Stimulated activated CD4-positive, alpha-beta T cell treated with anti-CD3 and anti-CD28 coated beads, TNF-alpha, amount 100 ng/mL, for 48 hours (primary cell): Measurements from ENCODE around the gene CAAP1.
A peak's percentile ranks its signal among the peaks of the same experiment; 100 is the strongest.
"Not testable (repeated sequence)": the region's sequence is repeated elsewhere in the genome, so short reads cannot be mapped to it uniquely, and the experiment has no call there.

Experiments used
- DNase-seq, 3 donors: peaks; one replicate each; pipeline ENCODE4 v3.0.0-alpha.2; 2020; ENCODE audit warnings: low read depth in 3 of 3

The CAAP1 gene, protein sequence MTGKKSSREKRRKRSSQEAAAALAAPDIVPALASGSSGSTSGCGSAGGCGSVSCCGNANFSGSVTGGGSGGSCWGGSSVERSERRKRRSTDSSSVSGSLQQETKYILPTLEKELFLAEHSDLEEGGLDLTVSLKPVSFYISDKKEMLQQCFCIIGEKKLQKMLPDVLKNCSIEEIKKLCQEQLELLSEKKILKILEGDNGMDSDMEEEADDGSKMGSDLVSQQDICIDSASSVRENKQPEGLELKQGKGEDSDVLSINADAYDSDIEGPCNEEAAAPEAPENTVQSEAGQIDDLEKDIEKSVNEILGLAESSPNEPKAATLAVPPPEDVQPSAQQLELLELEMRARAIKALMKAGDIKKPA

DNA sequence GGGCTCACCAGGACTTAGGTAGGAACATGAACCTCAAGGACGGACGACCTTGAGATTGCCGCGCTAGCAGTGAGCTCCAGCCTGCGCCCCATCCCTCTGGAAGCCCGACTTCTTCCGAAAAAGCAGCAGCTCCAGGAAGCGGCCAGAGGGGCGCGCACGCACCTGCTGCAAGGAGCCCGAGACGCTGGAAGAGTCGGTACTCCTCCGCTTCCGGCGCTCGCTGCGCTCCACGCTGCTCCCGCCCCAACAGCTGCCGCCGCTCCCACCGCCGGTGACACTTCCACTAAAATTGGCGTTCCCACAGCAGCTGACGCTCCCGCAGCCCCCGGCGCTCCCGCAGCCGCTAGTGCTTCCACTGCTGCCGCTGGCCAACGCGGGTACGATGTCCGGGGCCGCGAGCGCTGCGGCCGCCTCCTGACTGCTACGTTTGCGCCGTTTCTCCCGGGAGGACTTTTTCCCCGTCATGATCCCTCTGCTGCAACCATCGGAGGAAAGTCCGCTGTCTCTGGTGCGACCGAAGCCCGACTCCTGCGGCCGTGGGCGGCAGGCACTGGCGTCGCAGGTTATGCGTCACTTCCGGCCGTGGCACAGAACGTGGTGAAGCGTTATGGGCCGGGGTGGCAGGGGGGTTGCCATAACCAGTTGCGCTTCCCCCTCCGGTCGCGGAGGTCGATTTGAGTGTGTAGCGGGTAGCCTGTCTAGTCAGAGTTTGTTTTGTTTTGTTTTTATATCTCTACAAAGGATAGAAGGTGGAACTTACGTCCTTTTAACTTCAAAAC, at the start of gene CAAP1:
TSS of gene CAAP1 (minus strand) at position 552 of the 779 bp plus-strand sequence. CDS start at position 465, 87 bp downstream.
- DNase-seq, result peak; percentile 87 to 92 (median 90)

DNA sequence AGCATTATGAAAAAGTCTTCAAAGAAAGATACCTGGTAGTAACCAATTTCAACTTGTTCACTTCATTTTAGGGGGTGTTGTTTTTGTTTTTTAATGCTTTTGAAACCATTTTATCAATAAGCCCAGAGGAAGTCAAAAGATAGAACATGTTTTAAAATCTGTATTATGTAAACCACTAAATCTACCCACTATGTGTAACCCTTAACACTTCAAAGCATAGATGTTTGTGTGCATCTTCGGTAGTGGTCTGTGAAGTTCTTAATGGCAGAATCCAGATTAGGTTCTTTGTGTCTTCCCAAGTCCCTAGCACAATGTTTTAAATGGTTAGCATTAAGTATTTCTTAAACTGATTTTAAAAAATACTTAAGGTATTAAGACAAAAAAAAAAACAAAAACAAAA, 48.2 kb upstream of the CAAP1 start:
- no peak for DNase-seq

DNA sequence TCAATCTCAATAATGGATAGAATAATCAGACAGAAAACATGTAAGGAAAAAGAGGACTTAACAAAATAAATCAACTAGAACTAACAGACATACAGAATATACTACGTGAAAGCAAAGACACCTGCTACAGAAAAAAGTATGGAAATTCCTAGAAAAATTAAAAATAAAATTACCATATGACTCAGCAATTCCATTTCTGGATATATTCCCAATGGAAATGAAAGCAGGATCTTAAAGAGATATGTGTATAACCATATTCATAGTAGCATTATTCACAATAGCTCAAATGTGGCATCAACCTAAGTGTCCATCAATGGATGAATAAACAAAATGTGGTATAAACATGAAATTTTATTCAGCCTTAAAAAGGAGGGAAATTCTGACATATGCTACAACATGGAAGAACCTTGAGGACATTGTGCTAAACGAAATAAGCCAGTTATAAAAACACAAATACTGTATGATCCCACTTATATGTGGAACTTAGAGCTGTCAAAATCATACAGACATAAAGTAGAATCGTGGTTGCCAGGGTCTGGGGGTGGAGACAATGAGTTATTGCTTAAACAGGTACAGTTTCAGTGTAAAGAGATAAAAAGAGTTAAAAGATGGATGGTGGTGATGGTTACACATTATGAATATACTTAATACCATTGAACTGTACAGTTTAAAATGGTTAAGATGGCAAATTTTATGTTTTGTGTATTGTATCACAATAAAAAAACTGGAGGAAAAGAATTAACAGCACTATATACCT, 47.5 kb upstream of the CAAP1 start:
- DNase-seq, result no peak

DNA sequence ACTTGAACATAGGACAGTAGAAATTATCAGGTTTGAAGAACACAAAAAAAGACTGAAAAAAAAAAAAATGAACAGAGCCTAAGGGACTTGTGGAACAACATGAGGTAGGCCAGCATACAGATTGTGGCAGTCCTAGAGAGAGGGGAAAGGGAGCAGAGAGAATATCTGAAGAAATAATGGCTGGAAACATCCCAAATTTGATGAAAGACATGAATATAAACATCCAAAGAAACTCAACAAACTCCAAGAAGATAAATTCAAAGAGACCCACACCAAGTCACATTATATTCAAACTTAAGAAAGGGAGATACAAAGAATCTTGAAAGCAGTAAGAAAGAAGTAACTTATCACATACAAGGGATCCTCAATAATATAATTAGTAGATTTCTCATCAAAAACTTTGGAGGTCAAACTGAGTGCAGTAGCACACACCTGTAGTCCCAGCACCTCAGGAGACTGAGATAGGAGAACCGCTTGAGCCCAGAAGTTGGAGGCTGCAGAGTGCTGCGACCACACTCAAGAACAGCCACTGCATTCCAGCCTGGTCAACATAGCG, 45.3 kb upstream of the CAAP1 start:
- DNase-seq, result no peak

DNA sequence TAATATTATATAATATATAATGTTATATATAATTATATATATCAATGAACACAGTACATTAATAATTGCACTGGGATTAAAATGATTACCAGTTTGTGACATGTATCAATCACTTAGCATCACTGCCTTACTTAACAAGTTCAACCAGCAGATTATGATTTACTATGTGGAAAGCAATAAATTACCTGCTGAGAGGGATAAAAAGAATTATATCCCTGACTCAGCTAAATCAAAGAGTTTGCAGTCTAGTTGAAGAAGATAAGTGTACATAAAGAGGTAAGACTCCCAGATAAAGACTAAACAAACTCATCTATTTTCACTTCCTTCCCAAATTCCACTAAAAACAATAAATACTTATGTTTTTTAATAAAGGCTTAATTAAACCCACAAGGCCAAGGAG, 43.2 kb upstream of the CAAP1 start:
- DNase-seq, result no peak

DNA sequence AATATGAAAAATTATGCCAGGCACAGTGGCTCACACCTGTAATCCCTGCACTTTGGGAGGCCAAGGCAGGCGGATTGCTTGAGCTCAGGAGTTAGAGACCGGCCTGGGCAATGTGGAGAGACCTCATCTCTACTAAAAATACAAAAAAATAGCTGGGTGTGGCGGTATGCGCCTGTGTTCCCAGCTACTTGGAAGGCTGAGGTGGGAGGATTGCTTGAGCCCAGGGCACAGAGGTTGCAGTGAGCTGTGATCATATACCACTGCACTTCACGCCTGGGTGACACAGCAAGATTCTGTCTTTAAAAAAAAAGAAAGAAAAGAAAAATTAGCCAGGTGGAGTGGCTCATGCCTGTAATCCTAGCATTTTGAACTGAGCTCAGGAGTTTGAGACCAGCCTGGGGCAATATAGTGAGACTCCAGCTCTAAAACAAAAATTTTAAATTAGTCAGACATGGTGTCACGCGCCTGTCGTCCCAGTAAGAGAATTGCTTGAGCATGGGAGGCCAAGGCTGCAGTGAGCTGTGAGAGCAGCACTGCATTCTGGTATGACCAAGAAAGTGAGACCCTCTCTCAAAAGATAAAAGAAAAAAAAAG, 36.4 kb upstream of the CAAP1 start:
- DNase-seq, result no peak

DNA sequence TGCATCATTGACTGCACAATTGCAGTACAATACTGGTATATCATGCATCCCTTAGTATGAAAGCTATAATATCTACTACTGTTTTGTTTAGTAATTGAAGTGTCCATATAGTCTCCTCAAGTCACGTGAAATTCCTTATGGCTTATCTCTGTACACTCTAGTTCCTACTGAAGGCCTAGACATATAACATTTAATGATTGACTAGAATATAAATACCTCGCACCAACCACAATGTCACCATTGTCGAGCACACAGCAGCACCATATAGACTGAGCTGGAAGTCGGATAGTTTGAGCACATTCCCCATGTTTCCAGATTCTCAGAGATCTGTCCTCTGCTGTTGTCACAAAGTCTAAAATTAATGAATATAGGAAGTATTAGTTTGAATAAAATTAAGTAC, 33.0 kb upstream of the CAAP1 start:
- DNase-seq, result no peak

DNA sequence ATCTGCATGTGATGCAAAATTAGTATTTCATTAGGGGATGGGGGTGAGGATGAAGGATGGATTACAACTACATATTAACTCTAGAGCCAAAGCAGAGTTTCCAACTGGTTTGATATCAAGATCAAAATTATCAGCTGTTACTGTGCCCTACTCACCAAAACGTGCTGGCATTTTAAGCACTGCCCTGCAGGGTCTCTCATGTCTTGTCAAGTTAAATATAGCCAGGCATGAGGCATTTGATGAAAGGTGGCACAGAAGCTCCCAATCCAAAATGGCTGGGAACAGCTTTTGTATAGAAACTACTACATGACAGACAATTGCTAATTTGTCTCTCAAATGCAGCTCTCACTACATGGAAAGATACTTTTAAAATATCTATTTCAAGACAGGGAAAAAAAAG, 27.1 kb upstream of the CAAP1 start:
- DNase-seq, result no peak

DNA sequence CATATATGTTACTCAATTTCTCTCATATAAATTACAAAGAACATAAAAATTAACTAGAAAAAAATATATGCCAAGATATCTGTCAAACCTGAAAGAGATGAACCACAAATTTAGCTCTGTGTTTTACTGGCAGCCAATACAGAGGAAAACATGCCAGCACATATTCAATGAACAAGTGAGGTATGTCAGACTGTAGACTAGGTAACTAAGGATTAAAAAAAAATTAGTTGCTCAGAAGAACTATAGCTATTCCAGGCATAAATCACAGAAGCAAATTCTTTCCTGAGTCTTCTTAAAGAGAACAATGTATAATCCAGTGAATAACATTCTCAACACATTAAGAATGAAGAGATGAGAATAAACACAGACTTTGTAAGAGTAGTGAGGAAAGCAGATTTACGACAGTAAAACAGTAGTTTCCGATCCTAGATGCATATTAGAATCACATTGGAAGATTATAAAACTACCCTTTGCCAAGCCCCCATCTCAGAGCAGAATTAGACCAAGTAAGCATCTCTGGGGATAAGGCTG, 20.6 kb upstream of the CAAP1 start:
- DNase-seq, result no peak

DNA sequence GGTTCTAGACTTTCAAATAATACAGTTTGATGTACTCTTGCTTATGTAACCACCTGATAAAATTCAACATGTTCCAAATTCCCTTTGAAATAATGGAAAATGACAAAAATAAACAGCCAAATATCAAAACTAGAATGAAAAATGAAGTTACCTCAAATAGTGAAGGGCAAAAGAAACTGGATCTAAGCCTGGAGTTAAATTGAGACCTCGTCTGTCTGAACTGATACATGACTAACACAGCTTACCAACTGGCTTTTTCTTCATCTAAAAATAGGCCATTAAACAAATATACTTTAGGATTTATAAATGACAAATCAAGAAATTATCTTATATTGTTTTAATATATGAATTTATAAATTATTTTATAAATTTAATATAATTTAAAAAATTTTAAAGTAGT, 12.1 kb upstream of the CAAP1 start:
- DNase-seq, result no peak

DNA sequence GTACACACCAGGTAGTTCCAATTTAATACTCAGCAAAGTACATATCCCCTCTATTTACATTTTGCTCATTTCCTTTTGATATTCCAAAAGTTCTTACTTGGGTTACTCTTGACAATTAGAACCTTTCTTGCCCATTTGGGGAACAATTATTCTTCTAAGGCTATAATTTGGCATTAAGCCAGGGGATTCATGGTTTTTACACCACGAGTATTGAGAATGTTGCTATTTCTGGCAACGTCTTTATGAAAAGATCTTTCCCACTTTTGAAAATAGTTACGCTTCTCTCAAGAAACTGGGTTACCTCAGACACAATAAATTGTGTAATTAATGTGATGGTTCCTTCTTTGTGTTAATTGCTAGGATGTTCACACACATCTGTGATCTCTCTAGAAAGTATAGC, 11.5 kb upstream of the CAAP1 start:
- no peak for DNase-seq

DNA sequence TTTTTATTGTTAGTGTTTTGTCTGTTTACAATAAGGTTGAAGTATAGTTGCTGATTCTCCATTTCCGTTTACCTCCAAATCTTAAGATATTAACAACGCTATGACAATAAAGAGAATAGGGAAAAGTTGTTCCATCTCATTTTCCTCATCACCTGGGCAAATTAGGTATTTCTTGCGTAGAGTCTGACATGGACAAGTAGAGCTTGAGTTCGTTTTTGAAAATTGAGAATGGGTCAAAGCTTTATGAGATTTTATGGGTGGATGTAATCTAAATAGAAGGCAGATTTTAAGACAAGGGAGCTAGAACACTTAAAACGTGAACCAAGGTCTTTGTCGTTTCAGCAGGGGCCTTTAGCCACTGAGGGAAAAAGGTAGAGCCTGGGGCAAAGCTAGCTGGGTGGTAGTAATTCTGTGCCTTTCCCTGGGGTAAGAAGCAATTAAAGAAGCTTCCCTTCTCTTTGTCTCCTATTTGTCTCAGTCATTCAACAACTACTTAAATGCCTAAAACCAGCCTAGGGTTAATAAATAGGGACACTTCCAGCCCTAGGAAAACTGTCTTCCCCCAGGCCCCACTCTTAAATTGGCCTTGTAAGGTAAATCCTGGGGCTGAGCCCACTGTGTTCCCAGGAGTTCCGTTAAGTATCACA, 551 bp upstream of the CAAP1 start:
- DNase-seq, result no peak

DNA sequence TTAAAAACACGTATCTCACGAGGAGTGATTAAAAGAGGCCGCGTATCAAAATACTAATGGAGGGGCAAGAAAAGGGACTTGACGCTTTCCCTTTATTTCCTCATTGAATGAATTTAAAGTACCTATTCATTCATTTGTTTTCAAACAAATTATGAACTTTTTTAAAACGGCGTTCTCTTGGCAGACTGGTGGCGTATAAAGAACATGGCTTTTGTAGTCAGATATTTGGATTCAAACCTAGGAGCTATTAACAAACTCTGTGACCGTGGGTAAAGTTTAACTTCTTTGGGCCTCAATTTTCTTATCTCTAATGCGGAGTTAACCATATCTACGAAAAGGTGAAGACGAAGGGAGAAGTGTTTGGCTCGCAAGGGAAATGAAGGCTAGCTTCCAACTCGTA, 876 bp downstream of the CAAP1 start:
- no peak for DNase-seq

DNA sequence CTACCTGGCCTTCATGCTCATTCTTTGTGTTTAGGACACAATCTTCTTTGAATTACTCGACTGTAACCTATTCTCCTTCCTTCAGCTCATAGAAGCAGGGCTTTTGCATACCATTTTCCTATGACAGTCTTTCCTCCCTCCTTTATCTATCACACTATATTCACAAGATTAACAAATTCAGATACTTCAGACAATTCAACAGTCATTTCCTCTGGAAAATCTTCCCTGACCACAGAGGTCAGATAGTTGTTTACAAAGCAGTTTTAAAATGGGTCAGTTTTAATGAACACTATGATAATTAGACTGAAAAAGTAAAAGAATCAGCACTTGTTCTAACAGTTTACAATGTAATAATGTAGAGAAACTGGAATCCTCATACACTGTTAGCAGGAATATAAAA, 4.3 kb downstream of the CAAP1 start:
- DNase-seq, result no peak

DNA sequence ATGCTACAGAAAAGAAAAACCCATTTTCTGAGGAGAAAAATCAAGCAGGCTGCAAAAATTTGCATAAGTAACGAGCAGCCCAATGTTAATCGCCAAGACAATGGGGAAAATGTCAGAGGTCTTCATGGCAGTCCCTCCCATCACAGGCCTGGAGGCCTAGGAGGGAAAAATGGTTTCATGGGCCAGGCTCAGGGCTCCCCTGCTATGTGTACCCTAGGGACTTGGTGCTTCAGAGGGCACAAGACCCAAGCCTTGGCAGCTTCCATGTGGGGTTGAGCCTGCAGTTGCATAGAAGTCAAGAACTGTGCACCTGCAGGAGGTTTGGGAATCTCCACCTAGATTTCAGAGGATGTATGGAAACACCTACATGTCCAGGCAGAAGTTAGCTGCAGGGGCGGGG, 10.4 kb downstream of the CAAP1 start:
- DNase-seq, result no peak

DNA sequence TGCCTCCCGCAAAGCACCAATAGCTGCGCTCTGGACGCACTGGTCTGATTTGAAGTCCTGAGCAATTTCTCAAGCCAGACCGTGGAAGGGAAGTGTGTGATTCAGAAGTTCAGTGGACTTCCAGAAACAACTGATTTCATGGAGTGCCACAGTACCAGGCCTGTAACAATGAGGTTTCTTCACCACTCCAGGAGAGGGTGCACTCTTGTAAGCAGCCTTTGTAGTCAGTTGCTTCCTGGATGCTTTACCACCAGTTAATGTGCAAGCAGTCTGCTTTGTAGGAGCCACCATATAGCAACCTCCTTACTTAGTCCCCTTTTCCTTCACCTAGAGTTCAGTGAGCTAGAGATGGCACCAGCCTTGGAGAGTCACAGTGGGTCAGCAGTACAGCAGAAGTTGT, 12.3 kb downstream of the CAAP1 start:
- no peak for DNase-seq

DNA sequence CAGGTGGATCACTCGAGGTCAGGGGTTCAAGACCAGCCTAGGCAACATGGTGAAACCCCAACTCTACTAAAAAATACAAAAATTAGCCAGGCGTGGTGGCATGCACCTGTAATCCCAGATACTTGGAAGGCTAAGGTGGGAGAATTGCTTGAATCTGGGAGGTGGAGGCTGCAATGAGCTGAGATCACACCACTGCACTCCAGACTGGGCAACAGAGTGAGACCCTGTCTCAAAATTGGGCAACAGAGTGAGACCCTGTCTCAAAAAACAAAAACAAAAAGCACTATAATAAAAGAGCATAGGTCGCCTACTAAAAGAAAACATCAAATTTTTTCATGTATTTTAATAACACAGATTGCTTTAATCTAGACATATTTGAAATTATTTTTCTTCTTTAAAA, 17.4 kb downstream of the CAAP1 start:
- not testable (repeated sequence) for DNase-seq

DNA sequence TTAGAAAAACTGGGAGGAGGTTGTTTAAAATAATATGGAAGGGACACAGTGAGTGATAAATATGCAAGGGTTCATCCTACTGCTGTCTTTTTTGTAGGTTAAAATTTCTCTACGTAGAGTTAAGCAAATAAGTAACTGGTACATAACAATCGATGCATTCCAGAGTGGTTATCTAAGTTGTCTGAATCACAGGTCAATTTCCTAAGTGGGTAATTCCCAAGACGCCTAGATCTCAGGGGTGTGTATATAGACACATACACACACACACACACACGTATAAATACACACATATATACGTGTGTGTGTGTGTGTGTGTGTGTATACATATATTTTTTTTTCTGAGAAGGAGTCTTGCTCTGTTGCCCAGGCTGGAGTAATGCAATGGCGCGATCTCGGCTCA, 22.3 kb downstream of the CAAP1 start:
- no peak for DNase-seq

DNA sequence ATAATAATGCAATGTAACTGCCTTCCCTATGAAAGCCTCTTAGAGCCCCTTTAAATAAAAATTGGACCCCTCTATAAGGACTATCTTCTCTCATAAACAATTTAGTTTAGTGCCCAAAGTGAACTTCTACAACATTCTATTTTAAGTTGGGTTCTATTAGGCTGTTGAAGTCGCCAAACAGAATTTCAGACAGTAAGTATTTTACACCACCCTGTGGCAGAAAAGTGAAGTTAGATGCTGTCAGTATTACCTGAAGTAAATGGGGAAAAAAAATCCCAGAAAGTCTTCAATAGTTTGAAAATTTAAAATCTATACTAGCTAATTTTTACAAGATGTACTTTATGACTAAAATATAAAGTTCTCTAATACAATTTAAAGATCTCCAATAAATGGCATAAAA, 29.5 kb downstream of the CAAP1 start:
- no peak for DNase-seq

DNA sequence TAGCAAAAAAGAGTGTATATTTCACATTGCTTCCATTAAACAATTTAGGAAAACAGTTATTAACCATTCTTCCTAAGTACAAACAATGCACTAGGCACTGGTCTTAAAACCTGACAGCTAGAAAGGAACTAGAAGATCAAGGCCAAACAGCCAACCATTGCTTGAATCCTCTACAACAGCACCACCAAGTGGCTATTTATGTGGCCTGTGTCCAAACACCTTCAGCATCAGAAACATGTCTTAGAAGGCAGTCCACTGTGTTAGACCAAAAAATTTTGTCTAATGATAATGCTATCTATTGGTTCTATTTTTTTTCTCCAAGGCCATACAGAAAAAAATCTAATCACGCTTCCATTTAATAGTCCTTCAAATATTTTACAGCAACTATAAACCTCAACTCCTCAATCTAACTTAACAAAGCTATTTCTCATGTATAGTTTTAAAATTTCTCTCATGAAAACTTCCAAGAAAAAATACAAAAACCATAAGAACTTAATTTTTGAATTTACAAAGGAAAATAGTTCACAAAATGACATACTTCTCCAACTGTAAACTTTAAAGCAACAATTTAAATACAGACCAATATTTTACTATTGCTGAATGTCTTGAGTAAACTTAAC, 36.1 kb downstream of the CAAP1 start:
- no peak for DNase-seq

DNA sequence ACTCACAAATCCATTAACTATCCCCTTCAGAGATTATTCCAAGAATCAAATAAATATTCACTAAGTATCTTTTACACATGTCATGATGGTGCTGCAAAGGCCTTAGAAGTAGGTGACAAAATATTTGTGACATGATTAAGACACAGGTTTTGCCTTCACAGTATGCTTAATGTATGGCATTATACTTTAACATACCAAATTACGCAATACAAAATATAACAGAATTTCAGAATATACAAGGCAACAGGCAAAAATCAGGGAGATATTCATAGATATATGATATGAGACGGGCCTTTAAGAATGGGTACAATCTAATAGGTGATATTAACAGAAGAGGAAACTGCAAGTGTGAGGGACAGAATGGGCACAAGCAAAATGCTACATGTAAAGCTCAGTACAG, 41.6 kb downstream of the CAAP1 start:
- no peak for DNase-seq
